COR-L47 (cell line): ENCODE data around the gene WBP2.

Experiments used
- DNase-seq: peaks from one replicate; lab custom pipeline; 2025; lab: John Stamatoyannopoulos, UW

The WBP2 gene

DNA sequence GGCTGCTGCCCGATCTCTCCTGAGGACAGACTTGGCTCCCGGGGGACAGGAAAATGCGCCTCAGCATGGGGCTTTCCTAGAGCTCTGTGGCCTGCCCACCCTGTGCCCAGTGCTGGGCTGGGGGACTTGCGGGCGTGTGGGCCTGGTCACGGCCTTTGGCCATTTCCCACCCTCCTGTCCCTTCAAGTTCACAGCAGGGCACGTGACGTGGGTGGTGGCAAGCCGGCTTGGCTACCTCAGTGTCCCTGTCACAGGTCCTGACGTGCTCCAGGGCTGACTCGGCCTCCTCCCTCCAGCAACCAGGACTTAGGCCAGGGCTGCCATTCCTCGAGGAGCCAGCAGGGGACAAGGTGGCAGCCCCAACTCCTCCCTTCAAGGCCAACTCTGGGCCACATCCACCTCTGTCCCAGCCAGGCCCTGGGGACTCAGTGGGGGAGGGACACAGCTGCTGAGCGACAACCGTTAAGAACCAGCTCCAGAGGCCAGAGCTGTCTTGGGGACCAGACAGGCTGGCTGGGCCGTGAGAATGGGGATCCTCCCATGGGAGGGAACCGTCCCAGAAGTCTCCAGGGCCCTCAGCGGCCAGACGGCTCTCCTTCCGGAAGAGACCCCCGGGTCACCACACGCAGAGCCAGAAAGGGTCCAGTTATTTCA lies 9.9 kb downstream of the WBP2 start:
- peak; percentile 9 for DNase-seq

DNA sequence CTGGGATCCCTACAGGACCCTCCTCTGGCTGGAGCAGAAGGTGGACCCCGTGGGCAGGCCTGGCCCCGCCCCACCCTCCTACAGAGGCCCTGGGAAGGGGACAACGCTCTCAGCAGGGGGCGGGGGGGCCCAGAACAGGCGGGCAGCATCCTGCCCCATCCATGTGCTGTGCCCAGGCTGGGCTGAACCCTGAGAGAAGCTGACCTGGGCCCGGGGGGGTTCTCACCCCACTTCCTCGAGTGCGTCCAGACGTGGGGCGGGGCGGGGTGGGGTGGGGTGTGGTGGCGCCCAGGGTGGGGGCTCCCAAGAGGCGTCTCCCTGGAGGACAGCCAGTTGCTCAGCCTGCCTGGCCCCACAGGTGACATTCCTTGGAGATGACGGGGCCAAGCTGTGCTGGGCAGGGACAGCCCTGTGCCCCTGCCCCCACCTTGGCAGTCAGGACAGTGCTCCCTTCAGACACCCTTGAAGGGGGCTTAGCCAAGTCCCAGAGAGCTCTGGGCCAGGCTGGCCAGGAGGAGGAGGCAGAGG lies 10.5 kb downstream of the WBP2 start:
- DNase-seq = no peak

DNA sequence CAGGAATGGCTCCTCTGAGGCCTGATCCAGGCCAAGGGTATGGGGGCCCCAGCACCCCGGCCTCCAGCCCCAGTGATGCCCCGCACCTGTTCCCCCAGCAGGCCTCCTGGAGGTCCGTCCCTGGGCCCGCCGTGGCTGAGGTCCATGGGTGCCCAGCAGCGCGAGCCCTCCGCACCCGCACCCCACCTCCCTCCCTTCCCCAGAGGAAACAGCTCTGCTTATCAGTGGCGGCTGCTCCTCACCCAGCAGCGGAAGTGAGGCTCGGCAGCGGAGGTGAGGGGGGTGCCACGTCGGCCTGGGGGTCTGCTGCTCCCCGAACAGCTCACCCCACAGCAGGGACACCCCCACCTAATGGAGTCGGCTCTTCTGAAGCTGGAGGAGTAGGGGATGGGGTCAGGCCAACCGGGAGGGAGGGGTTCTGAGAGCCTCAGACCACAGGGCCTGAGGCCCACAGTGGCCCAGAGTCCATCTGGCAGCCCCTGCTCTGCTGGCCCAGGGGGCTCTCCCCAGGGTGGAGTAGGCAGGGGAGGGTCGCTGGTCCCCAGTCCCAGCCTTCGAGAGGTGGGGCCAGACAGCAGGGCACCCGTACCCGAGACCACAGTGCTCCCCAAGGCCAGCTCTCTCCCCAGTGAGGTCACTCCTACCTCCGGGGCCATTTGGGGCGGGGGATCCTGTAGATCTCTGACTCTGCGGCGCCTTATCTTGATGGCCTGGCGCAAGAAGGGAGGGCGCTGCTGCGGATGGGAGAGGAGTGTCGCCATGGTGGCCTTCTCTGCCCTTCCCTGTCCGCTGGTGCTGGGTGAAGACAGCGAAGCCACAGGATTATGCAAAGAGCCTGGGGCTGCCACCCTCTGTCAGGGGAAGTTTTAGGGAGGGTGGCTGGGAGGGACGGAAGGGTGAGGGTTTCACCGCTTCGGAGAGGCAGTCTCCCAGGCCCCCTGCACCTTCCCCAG lies 11.3 kb downstream of the WBP2 start, which contains the start of gene UNC13D:
UNC13D (minus strand) TSS at position 828 of the 953 bp plus-strand sequence; CDS start at position 761, 67 bp downstream.
- no peak for DNase-seq

DNA sequence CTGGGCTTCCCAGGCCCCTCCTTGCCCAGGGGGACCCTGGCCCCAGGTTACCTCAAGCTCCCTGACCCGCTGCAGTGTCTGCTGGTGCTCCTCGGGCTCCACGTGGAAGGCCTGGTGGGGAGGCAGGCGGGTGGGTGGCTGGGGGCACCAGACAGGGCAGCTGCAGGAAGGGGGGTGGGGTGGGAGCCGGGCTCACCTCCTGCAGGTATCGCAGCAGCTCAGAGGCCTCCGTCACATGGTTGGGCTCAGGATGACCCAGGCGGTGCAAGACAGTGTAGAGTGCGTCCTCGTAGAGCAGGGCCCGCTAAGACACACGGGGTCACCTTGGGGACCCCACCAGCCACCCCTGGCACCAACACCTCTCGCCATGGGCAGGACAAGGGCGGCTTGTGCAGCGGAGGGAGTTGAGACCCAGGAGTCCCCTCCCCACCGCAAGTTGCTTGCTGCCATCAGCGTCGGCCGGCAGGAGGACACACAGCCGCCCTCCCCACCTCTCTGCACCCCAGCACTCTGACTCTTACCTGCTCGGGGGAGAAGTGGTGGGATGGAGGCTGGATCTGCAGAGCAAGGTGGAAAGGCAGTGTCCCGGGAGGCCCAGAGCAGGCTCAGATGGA lies 12.1 kb downstream of the WBP2 start:
- no peak for DNase-seq

DNA sequence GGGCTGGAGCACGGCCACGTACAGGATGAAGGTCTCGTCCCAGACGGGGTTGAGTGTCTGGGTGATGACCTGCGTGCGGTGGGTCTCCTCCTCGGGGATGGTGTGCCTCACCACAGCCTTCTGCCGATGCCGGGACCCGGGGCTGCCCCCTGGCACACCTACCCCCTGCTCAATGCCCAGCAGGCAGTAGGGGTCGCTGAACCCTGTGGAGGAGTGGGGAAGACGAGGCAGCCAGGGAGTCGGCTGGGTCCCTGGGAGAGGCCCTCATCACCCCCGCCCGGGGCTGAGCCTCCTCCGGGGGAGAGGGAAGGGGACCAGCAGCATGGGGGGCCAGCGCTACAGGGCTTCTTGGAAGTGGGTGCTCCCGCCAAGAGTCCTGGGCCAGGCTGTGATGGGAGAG lies 12.7 kb downstream of the WBP2 start:
- DNase-seq = no peak

DNA sequence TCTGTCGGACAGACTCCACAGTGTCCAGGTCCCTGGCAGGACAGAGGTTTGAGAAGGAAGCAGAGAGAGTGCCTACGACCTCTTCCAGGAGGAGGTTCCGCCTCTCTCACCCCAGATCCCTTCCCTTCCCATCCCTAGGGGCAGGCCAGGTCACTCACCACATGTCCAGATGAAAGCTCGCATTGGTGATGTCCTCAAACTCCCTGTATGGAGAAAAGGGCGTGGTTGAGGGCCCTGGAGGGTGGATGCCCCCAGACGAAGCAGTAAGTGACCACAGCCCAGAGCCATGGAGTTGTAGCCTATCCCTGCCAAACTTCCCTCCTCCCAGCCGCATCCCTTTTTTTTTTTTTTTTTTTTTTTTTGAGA lies 14.4 kb downstream of the WBP2 start:
- no peak for DNase-seq

DNA sequence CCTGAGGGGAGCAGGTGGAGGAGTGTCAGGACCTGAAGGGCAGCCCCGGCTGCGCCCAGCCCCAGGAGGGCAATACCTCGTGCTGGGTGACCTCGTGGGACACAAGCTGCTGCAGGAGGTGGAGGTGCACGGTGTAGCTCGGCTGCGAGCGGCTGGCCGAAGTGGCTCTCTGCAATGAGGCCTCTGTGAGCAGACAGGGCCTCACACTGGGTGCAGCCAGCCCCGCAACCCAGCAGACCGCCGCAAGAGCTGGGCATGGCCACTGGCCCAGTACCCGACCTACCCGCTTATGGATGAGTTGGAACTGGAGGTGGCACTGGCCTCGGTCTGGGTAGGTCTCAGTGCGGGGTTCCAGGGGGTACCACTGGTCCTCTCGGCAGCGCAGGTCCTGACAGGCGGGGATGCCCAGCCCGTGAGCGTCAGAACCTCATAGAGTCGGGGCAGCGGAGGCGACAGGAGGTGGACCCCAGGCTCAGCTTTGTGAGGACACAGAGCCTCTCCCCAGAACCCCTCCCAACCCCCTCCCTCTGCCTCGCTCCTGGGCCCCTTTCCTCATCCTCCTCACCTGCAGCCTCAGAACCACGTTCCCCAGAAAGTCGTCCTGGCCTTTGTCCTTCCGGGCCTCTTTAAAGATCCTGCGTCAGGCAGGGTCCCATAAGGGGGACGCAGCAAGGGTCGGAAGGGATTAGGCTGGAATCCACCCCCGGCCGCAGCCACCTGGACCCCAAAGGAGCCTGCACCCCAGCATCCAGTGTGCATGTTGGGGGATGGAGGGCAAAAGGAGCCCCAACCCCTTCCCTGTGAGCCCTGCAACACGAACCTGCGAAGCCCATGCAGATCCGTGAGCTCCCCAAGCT lies 15.0 kb downstream of the WBP2 start:
- DNase-seq = no peak

DNA sequence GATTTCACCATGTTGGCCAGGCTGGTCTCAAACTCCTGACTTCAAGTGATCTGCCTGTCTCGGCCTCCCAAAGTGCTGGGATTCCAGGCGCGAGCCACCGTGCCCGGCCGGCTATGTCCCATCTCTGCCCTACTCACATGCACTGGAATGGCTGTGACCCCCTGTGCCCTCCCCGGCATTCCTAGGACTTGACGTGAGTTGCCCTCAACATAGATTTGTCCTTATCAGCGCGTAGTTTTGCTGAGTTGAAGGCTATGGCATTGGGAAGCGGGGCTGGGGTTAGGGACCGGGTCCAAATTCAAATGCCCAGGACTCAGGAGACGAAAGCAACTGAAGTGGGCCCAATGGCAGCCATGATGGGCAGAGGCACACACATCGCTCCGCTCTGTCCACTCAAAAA lies 16.7 kb downstream of the WBP2 start:
- no peak for DNase-seq

DNA sequence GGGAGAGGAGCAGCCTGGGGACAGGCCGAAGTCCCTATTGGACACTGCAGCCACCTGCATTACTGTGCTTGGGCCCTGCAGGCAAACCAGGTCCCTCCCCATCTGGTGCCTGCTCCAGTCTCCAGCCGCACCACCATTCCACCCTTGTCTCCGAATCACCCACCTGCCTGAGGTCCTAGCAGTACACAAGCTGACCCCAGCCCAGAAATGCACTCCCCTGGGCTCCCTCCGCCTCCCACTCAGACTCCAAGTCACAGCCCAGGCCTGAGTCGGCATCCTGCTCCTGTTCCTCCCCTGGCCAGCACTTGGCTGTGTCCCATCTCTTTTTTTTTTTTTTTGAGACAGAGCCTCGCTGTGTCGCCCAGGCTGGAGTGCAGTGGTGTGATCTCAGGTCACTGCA lies 17.2 kb downstream of the WBP2 start:
- DNase-seq = no peak

DNA sequence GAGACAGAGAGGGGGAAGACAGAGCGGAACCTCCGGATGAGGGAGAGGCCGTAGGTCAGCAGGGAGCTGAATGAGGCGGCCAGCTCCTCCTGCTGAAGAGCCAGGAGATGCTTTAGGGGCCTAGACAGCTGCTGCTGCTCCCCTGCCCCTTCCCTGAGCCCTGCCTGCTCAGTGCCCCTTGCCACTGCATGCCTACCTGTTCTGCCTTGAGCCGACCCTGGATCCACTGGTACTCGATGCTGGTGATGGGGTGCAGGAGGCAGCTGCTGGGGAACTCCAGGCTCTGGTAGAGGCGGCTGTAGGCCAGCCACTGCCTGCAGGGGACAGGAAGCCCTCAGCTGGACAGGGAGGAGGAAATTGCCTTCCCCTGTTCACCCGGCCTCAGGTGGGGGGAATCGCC lies 18.5 kb downstream of the WBP2 start:
- no peak for DNase-seq

DNA sequence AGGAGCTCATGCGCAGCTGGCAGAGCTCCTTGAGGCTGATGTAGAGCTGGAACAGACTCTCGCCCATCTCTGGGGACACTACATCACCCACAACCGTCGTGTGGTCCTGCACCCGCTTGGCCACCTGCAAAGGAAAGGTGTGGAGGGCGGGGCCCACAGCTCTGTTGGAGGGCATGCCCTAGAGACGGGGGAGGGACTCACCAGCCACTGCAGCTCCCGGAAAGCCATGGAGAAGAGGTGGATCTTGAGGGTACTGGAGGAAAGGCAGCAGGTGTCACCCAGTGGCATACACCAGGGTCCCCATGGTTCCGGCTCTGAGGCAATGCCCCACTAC lies 19.5 kb downstream of the WBP2 start:
- no peak for DNase-seq

DNA sequence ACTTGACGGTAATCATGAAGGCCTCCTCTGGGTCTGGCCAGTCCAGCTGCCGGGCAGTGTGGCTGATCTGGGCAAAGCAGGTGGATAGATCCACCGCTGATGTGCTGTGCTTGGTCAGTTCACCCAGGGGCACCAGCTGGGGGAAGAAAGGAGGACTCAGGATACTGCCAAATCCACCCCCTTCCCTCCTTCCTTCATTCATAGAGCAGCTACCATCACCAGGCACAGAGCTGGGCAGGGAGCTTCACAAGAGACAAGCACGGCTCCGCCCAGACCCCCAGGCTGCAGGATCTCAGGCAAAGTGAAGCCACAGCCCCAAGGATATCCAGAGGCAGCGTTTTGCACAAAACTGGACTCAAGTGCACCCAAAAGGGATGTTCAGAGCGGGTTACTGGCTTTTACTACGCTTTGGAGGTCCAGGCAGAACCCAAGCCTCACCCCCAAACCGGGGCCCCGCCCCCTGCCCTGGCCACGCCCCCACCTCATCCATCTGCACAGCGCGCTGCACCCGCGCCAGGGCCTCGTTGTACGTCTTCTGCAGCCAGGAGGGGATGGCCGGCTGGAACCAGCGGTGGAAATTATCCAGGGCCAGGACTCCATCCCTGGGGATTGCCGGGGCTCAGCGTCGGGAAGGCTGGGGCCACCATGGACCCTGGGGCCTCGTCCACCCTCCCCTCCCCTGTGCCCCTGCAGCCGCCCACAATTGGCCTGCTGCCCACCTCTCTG lies 20.0 kb downstream of the WBP2 start:
- DNase-seq = no peak

DNA sequence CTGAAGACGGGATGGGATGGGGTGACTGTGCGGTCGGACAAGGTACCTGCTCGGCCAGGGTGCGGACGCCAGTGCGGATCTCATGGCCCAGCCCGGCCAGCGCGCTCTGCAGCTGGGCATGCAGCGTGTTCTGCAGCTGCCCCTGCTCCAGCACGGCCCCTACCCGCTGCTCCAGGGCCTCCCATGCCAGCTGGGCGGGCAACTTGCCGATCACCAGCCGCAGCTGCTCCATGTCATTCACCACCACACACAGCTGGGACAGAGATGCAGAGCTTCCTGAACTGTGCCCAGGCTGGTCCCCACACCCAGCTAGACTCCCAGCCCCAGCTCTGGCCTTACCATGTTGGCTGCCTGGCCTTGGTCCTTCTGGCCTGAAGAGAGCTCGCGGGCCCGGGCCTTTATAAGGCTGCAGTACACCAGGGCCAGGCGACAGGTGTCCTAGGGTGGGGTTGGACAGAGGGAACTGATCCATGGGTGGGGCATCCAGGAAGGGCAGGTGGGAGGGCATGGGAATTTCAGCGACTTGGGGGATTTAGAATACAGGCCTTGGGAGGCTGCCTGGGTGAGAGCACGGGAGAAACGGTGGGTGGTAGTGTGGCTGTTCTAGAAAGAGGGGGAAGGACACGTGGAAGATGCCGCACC lies 20.7 kb downstream of the WBP2 start:
- no peak for DNase-seq

DNA sequence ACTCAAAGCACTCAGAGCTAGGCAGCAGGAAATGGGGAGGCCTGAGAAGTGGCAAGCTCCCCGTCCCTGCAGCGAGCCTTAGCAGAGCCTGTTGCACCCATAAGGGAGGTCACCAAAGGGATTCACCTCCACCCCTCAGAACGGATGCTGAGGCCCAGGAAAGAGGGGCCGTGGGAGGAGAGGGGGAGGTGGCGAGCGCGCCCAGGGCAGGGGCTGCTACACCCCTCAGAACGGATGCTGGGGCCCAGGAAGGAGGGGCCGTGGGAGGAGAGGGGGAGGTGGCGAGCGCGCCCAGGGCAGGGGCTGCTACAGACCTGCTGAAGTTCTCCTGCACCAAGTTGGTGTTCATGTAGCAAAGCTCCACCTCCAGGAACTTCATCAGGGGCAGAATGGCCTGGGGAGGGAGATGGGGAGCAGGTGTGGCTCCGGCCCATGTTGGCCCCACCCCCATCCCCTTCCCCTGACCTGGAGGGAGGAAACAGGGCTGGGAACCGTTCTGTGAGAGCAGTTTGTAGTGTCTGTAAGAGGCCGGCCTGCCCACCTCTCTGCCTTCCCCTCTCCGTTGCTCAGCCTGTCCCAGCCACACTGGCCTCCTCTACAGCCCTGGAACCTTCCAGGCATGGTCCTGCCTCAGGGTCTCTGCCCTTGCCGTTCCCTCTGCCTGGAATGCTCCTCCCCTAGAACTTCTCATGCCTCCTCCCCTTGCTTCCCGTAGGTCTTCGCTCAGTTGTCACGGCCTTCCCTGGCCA lies 22.3 kb downstream of the WBP2 start:
- DNase-seq = no peak

DNA sequence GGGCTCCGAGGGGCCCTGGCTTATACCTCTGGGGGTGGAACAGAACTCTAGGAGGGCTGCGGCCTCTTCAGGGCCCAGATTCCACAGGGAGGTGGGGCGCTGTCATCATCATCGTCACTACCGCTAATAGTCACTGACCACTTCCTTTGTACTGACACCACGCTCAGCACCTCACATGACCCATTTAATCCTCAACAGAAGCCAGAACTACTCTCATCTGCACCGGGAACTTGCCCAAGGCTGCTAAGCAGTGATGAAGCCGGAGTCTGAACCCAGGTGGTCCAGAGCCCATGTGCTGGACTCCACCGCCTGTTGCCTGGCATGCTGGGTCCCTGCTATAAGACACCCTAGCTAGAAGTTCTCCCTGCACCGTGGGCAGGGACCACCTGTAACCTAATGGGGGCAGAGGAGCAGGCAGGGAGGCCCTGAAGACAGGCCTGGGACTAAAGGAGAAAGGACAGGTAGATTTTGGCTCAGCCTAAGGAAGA lies 22.9 kb downstream of the WBP2 start:
- no peak for DNase-seq

DNA sequence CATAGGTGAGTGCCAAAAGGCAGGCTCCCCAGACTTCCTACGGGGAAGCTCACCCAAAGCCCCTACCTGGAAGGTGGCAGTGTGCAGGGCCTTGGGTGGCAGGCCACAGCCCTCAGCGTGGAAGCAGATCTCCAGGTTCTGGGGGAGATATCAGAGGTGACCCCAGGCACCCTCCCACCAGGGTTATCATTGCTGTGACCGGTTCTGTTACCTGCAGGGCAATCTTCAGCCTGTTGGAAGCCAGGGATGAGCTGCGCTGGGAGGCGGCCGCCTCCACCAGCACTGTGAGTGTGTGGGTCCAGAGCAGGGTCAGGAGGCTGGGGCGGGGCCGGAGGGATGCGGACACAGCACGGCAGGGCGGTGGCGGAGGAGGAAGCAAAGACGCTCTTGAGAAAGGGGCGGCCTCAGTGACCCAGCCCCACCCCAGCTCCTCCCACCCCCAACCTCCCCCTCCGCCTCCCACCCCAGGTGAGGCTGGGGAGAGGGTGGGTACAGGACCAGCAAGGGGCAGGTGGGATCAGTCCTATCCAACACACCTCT lies 24.0 kb downstream of the WBP2 start:
- DNase-seq = no peak

DNA sequence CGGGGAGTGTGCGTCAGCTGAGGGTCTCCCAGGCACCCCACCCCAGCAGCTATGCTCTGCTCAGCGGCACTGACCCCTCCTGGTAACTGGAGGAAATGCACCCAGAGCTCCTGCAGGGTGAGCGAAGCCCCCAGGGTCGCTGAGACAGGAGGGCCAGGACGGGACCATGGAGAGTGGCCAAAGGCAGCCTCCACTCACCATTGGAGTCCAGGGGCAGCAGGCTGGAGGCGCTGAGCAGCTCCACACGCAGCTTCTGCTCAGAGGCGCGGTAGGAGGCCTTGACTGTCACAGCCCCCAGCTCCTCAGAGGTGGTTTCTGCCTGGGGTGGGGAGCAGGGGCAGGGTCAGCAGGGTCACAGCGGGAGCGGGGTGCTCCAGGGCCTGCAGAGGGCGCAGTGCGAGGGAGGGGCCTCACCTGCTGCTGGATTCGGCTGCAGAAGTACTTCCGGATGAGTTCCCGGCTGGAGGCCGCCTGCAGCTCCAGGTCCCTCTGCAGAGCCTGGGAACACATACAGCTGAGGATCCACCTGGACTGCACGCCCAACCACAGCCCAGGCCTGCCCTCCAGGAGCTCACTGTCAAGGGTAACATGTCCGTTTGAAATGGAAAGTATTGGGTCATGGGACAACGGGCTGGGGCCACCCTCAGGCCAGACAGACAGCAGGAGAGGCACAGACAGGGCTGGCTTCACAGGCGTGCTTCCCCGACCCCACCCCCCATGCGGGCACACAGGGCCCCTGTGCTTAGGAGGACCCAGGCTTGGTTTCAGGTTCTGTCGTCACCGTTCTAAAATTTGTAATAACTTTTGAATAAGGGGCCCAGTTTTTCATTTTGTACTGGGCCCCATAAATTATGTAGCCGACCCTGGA lies 24.7 kb downstream of the WBP2 start:
- DNase-seq = no peak

DNA sequence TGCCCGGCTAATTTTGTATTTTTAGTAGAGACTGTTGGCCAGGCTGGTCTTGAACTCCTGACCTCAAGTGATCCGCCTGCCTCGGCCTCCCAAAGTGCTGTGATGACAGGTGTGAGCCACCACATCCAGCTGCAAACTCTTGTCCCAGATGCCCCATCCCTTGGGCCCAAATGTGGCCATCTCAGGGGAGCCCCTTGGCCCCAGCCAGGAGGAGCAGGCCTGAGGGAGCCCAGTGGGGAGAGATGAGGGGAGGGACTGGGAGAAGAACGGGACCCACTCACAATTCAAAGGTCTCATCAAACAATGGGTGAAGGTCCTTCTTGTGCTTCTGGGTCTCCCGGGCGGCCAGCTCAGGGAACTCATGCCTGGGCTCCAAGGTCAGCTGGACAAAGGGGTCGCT lies 25.4 kb downstream of the WBP2 start:
- DNase-seq = no peak

DNA sequence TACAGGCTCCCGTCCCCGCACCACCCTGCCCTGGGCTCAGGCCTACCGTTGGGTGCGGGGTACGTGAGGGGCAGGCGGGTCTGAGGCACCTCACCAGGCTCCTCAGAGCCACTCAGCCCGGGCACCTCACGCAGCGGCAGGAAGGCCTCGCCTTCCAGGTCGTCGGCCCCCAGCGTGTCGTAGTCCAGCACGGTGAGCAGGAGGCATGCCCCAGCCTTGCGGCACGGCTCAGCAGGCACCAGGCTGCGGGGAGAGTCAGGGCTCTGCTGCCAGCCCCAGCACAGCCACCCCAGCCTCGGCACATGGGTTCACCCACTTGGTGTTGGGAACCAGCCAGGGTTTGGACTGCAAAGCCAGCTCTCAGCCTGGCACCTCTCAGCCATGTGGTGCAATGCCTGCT lies 26.4 kb downstream of the WBP2 start:
- DNase-seq = no peak
